Right atrium auricular region (tissue), 2 donors: ENCODE results near the gene CACNG4. TPM values are rescaled to one million over a fixed set of nuclear protein-coding genes. Genes with fewer than 3 reads are reported as not detected.

Experiments used
- DNase-seq: peaks from one replicate; pipeline ENCODE4 v3.0.0-alpha.2; 2019; ENCODE audit warnings: low spot score
- H3K27ac ChIP-seq, 2 donors: fragments of 200-600 bp; sonication (generic); 1 replicate in 1 of 2; 2 replicates in 1 of 2; pipeline ENCODE4 v1.5.1; 2016 to 2019
- H3K27me3 ChIP-seq, 2 donors: fragments of 200-600 bp; sonication (generic); one replicate each; pipeline versions ENCODE4 v1.5.1 to v1.6.0; 2017 to 2019
- H3K36me3 ChIP-seq: fragments of 200-600 bp; sonication (generic); one replicate; pipeline ENCODE4 v1.5.1; 2016
- H3K4me1 ChIP-seq, 2 donors: fragments of 200-600 bp; sonication (generic); one replicate each; pipeline versions ENCODE4 v1.5.1 to v1.6.0; 2017 to 2019
- H3K4me3 ChIP-seq, 2 donors: fragments of 200-600 bp; sonication (generic); 1 replicate in 1 of 2; 2 replicates in 1 of 2; pipeline ENCODE4 v1.5.1; 2017 to 2019; ENCODE audit warnings: mild to moderate bottlenecking in 1 of 2, moderate library complexity in 1 of 2
- H3K9me3 ChIP-seq, 2 donors: fragments of 200-600 bp; sonication (generic); one replicate each; pipeline ENCODE4 v1.5.1; 2019
- total RNA-seq, 2 donors: library from RNA; depleted of rRNA; stranded (reverse); fragments of >200 nt; gene quantifications; one replicate each; pipeline ENCODE4 v1.1.0, GENCODE V29; 2016
- TF ChIP-seq, protein P1 (sequence below), 2 donors: fragments of 200-600 bp; sonication (generic); IDR thresholded peaks; one replicate each; pipeline ENCODE4 v1.5.1; 2019; ENCODE audit warnings: antibody characterized with exemption in 2 of 2

The CACNG4 gene
- total RNA-seq, 2 donors from 2014 or later = 0.63 to 1.9 TPM

DNA sequence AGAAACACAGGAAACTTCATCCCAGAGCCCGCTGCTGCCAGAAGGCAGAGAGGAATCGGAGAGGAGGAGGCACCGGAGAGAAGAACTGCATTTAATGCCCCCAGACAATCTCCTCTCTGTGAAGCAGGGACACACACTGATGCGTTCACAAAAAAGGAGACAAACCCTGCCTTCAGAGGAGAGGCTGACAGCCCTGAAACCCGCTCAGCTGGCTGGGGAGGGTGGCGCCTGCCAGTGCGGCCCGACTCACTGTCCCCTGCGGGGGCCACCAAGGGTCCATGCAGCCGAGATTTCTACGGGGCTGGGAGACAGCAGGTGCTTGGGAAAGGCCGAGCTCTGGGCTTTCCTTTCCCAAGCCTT, 57.9 kb downstream of the CACNG4 start:
- TF ChIP-seq, protein P1, sequence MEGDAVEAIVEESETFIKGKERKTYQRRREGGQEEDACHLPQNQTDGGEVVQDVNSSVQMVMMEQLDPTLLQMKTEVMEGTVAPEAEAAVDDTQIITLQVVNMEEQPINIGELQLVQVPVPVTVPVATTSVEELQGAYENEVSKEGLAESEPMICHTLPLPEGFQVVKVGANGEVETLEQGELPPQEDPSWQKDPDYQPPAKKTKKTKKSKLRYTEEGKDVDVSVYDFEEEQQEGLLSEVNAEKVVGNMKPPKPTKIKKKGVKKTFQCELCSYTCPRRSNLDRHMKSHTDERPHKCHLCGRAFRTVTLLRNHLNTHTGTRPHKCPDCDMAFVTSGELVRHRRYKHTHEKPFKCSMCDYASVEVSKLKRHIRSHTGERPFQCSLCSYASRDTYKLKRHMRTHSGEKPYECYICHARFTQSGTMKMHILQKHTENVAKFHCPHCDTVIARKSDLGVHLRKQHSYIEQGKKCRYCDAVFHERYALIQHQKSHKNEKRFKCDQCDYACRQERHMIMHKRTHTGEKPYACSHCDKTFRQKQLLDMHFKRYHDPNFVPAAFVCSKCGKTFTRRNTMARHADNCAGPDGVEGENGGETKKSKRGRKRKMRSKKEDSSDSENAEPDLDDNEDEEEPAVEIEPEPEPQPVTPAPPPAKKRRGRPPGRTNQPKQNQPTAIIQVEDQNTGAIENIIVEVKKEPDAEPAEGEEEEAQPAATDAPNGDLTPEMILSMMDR (IDR thresholded peaks at IDR 0.05) = no peak
- no peak for DNase-seq
- Histone ChIP-seq H3K27me3 (no peaks in the 10 kb centered on the region), H3K4me1 (no peaks in the 10 kb centered on the region), H3K27ac (no peak overlapping the region), H3K4me3 (no peak overlapping the region), H3K36me3 (no peaks in the 10 kb centered on the region), H3K9me3 (no peaks in the 10 kb centered on the region)

DNA sequence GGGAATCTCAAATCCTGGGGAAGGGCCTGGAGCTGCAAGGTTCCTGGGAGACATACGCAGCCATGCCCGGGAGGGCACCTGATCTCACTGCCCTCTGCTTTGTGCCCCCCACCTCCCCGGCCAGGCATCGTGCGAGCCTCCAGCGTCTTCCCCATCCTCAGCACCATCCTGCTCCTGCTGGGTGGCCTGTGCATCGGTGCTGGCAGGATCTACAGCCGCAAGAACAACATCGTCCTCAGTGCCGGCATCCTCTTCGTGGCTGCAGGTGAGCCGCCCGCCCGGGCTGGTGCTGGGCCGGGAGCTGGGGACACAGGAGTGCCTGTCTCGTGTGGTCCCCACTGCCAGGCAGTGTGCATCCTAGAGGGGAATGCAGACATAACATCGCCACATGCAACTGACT, 60.2 kb downstream of the CACNG4 start:
- no peak overlapping the region for H3K4me3 ChIP-seq
- H3K27me3 ChIP-seq = no peaks in the 10 kb centered on the region
- no peak for DNase-seq
- no peaks in the 10 kb centered on the region for H3K9me3 ChIP-seq
- no peaks in the 10 kb centered on the region for H3K36me3 ChIP-seq
- no peaks in the 10 kb centered on the region for H3K4me1 ChIP-seq
- TF ChIP-seq, protein P1 (IDR thresholded peaks at IDR 0.05) = no peak
- H3K27ac ChIP-seq = no peak overlapping the region

DNA sequence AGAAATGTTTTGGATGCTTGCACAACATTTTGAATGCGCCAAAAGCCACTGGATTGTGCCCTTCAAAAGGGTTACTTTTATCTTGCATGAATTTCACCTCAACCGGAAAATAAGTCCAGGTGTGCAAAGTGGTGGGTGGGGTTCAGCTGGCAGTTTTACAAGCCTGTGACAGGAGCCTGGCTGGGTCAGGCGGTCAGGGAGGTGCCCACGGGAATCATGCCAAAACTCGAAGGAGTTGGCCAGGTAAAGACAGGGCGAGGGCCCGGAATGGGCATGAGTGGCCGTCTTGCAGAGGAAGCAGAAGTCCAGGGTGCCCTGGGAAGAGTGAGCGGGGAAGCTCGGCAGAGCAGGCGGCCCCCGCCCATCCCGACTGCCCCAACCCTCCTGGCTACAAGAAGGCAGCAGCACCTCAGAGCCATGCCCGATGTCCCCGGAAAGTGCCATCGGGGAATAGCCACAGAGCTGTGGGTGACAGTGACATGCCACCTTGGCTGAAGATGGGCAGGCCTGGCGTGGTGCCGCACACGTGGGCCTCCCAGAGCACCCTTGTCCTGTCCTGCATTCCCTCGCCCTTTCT, 60.8 kb downstream of the CACNG4 start:
- no peak for DNase-seq
- no peaks in the 10 kb centered on the region for H3K36me3 ChIP-seq
- H3K27me3 ChIP-seq = no peaks in the 10 kb centered on the region
- no peak overlapping the region for H3K27ac ChIP-seq
- H3K4me3 ChIP-seq = no peak overlapping the region
- H3K4me1 ChIP-seq = no peaks in the 10 kb centered on the region
- TF ChIP-seq, protein P1 (IDR thresholded peaks at IDR 0.05) = no peak
- H3K9me3 ChIP-seq = no peaks in the 10 kb centered on the region

DNA sequence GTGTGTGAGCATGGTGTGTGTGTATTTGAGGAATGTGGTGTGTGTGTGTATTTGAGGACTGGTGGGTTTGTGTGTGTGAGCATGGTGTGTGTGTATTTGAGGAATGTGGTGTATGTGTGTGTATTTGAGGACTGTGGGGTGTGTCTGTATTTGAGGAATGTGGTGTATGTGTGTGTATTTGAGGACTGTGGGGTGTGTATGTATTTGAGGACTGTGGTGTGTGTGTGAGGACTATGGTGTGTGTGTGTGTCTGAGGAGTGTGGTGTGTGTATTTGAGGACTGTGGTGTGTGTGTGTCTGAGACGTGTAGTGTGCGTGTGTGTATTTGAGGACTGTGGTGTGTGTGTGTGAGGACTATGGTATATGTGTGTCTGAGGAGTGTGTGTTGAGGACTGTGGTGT, 61.8 kb downstream of the CACNG4 start:
- no peak overlapping the region for H3K4me3 ChIP-seq
- no peaks in the 10 kb centered on the region for H3K9me3 ChIP-seq
- H3K36me3 ChIP-seq = no peaks in the 10 kb centered on the region
- no peak for DNase-seq
- H3K27me3 ChIP-seq = no peaks in the 10 kb centered on the region
- H3K27ac ChIP-seq = no peak overlapping the region
- TF ChIP-seq, protein P1 (IDR thresholded peaks at IDR 0.05) = no peak
- H3K4me1 ChIP-seq = no peaks in the 10 kb centered on the region

DNA sequence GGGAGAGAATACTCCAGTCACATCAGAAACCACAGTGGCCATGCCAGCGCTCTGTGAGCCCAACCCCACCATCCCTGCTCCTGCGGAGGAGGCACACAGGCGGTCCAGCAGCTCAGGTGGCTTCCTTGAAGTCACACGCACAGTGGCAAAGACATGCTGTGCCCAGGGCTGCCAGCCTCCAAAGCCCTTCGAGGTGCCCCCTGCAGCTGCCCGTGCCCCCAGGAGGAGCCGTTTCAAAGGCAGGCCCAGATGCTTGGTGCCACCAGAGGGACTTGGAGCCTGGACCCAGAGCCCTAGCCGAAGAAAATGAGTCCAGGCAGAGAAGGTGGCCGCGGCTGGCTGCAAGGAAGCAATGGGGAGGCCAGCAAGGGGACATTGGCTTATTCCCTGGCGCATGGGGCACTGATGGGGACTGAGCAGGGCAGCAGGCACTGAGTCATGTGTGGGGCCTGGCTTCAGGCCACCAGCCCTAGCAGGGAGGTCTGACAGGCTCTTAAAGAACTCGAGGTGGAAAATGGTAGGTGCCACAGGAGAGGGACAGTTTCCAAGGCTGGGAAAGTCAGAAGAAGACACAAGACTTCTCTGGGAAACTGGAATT, 62.6 kb downstream of the CACNG4 start:
- no peaks in the 10 kb centered on the region for H3K9me3 ChIP-seq
- no peak for DNase-seq
- no peak overlapping the region for H3K27ac ChIP-seq
- no peak overlapping the region for H3K4me3 ChIP-seq
- H3K4me1 ChIP-seq = no peaks in the 10 kb centered on the region
- TF ChIP-seq, protein P1 (IDR thresholded peaks at IDR 0.05) = no peak
- no peaks in the 10 kb centered on the region for H3K36me3 ChIP-seq
- H3K27me3 ChIP-seq = no peaks in the 10 kb centered on the region

DNA sequence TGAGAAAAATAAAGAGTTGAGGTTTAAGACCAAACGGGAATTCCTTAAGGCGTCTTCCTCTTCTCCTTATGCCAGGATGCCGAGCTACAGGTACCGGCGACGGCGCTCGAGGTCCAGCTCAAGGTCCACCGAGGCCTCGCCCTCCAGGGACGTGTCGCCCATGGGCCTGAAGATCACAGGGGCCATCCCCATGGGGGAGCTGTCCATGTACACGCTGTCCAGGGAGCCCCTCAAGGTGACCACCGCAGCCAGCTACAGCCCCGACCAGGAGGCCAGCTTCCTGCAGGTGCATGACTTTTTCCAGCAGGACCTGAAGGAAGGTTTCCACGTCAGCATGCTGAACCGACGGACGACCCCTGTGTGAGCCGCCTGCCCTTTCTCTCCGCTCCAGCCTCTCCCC, 66.1 kb downstream of the CACNG4 start:
- no peak for DNase-seq
- H3K27me3 ChIP-seq = no peaks in the 10 kb centered on the region
- no peak overlapping the region for H3K27ac ChIP-seq
- no peaks in the 10 kb centered on the region for H3K4me1 ChIP-seq
- H3K4me3 ChIP-seq = no peak overlapping the region
- no peaks in the 10 kb centered on the region for H3K9me3 ChIP-seq
- H3K36me3 ChIP-seq = no peaks in the 10 kb centered on the region
- TF ChIP-seq, protein P1 (IDR thresholded peaks at IDR 0.05) = no peak
